Heart left ventricle (tissue), 13 donors: ENCODE measurements around the gene OLIG2.

Experiments used
- CTCF ChIP-seq, 12 donors: fragments of 200-600 bp; sonication (generic) in 4 of 12; IDR thresholded peaks; one replicate each; pipeline versions ENCODE4 v1.5.0 to v1.8.0; 2018 to 2022; ENCODE audit warnings: antibody characterized with exemption in 12 of 12, mild to moderate bottlenecking in 5 of 12
- POLR2A ChIP-seq, 2 donors: fragments of 450-650 bp; IDR thresholded peaks; one replicate each; pipeline ENCODE4 v1.6.1; 2017; ENCODE audit warnings: antibody characterized with exemption in 2 of 2, mild to moderate bottlenecking in 2 of 2, moderate library complexity in 2 of 2
- donor health status: ischemic (EF 13 %, LVEDD 7.1; RV severe dilation, severe dysfunction).
- donor health status: DM: no; HTN: yes; CAD: no.
- donor health status: DM: no; HTN: no; CAD: no.
- donor health status: ischemic (EF 25% LVEDD 6.9; RV normal size, moderate dysfunction).
- donor health status: ischemic (EF 25% LVEDD 5.7; RV mildly dilated, moderate dysfunction).
- donor health status: ischemic (EF 35%, LVEDD 5.7; RV mildly dilated, moderate dysfunction).
- donor health status: nonischemic (EF 11% LVEDD 7.7; RV severe dilation, severe dysfunction).
- donor health status: DM: yes; HTN: yes; CAD: no.
- donor health status: PGD.
- donor health status: ischemic (EF 29% LVEDD 5.4; RV normal size, mild dysfunction).
- donor health status: nonischemic (EF 23%, LVEDD 6.1; RV moderate dilation, normal function).

GRCh38 chr21:33014331-33014730 is 11.4 kb upstream of the OLIG2 start:
- TF ChIP-seq CTCF (IDR thresholded peaks at IDR 0.05) (no peak), POLR2A (IDR thresholded peaks at IDR 0.05) (no peak)
